Effector CD4-positive, alpha-beta T cell (primary cell): Measurements from ENCODE around the gene UCN2.
"Not testable (repeated sequence)": the region's sequence is repeated elsewhere in the genome, so short reads cannot be mapped to it uniquely, and the experiment has no call there.

Source experiments
- DNase-seq: peaks from one replicate; pipeline ENCODE4 v3.0.0-alpha.2; 2020

The UCN2 gene

DNA sequence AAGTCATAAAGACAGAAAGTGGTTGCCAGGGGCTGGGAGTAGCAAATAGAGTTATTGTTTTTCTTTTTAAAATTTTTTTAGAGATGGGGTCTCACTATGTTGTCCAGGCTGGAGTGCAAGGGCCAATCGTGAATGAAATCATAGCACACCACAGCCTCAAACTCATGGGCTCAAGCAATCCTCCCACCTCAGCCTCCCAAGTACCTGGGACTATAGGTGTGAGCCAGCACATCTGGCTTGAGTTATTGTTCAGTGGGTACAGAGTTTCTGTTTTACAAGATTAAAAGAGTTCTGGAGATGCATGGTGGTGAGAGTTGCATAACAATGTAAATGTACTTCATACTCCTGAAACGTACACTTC, 30.6 kb downstream of the UCN2 start:
- DNase-seq = no peak

DNA sequence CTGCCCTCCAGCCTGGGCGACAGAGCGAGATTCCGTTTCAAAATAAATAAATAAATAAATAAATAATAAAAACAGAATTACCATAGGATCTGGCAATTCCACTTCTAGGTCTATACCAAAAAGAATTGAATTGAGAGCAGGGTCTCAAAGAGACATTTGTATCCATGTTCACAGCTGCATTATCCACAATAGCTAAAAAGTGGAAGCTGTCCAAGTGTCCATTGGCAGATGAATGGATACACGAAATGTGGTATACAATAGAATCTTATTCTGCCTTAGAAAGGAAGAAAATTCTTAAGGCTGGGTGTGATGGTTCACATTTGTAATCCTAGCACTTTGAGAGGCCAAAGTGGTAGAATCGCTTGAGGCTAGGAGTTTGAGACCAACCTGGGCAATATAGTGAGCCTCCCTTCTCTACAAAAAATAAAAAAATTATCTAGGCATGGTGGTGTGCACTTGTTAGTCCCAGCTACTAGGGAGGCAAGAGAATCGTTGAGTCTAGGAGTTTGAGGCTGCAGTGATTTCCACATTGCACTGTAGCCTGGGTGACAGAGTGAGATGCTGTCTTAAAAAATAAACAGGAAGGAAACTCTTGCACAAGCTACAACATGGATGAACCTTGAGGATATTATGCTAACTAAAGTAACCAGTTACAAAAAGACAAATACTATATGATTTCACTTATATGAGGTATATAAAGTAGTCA, 31.2 kb downstream of the UCN2 start:
- DNase-seq = no peak

DNA sequence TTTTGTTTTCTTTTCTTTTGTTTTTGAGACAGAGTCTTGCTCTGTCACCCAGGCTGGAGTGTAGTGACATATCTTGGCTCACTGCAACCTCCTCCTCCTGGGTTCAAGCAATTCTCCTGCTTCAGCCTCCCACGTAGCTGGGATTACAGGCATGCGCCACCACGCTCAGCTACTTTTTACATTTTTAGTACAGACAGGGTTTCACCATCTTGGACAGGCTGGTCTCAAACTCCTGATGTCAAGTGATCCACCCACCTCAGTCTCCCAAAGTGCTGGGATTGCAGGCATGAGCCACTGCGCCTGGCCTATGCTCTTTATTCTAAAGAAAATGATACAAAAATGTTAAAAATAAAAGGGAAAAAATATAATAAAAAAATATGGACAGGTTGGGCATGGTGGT, 32.9 kb downstream of the UCN2 start:
- DNase-seq = not testable (repeated sequence)

- no peak for DNase-seq
These were observed 34.8 kb downstream of the UCN2 start for GRCh38 chr3:48528754-48529153.

DNA sequence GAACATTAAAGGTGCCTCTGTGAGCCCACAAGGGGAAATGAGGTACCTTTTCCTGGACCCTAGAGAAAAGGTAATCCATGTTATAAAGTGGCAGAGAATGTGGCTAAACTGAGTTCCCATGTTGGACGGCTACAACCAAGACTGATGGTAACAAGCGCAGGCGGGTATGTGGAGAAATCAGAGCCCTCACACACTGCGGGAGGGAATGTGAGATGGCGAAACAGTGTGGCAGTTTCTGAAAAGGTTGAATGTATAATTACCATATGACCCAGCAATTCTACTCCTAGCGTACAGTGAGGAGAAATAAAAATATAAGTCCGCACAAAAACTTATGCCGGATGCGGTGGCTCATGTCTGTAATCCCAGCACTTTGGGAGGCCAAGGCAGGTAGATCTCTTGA, 35.5 kb downstream of the UCN2 start:
- no peak for DNase-seq

DNA sequence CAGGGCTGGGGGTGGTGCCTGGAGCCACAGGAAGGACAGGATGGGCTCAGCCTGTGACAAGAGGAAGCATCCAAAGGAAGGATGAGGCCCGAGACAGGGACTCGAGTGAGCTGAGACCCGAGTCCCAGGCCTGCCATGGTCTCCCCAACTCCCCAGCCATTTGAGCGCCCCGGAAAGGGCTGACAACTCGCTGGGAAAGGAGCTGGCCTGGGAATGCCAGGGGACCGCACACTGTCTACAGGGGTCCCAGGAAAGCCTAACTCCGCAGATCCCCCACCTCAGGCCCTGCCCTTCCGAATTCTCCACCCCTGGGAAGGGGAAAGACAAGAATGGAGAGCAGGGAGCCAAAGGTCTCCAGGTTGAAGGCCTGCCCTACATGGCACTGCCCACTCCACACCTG, 38.6 kb downstream of the UCN2 start:
- no peak for DNase-seq

DNA sequence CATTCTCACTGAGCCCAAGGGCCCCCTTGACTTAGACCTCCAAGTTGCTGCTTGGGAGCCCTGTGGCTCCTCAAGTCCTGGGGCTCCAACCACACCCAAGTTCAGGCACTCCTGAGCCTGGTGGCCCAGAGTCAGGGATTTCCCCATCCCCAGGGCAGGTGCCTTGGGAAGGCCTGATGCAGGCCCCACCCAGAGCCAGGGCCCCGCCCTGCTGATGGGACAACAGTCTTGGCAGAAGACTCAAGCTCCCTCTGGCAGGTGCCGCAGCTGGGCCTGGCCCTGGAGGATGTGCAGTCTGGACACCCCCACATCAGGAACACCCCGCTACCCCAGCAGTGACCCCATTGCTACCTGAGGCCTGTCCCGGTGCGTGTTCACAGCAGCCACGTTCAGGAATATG, 41.9 kb downstream of the UCN2 start:
- no peak for DNase-seq

DNA sequence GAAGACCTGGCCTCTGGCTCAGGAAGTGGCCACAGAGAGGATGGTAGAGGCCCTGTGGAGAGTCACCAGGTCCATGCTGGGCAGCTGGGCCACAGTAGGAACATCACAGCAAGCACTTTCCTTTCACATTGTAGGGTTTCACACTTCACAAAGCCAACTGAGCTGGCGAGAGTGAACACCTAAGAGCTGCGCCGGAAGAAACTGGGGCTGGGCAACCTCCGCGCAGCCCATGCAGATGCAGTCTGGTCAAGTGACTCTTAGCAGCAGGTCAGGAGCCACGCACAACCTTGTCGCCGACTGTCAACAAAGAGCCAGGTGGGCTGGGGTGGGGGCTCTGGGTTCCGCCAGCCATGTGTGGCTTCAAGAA, 44.3 kb downstream of the UCN2 start:
- no peak for DNase-seq

- no peak for DNase-seq
These were observed 44.8 kb downstream of the UCN2 start for GRCh38 chr3:48518638-48519276.

DNA sequence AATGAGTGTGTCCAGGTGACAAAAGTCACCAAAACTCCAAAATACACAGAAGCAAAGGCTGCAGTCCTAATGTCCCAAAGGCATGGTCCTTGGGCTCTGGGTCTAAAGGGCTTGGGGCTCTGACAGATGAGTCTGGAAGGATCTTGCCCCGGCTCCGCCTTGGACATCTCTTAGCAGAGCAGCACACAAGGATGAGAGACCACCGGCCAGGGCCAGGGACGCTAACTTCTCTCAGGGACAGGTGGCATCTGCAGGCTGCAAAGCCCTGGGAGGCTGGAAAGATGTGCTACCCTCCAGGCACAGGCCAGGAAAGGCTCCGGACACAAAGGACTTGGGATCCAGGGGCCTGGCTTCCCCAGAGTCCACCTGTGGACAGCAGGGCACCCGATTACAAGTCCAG, 45.5 kb downstream of the UCN2 start:
- DNase-seq = no peak

DNA sequence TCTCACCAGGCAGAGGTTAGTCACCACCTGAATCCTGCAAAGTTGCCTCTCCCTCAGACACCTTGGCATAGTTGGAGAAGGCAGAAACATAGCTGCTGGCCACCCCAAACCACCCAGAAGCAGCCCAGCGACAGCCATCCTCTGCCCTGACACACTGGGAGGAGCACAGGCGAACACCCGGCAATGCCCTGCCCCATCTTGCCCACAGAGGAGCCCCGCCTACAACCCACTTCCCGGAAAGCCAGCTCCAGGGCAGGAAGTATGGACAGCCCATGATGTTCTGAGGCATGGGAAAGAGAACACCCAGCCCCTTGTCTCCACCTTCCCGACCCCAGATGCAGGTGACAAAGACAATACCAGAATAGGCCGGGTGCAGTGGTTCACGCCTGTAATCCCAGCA, 47.0 kb downstream of the UCN2 start:
- DNase-seq = no peak

DNA sequence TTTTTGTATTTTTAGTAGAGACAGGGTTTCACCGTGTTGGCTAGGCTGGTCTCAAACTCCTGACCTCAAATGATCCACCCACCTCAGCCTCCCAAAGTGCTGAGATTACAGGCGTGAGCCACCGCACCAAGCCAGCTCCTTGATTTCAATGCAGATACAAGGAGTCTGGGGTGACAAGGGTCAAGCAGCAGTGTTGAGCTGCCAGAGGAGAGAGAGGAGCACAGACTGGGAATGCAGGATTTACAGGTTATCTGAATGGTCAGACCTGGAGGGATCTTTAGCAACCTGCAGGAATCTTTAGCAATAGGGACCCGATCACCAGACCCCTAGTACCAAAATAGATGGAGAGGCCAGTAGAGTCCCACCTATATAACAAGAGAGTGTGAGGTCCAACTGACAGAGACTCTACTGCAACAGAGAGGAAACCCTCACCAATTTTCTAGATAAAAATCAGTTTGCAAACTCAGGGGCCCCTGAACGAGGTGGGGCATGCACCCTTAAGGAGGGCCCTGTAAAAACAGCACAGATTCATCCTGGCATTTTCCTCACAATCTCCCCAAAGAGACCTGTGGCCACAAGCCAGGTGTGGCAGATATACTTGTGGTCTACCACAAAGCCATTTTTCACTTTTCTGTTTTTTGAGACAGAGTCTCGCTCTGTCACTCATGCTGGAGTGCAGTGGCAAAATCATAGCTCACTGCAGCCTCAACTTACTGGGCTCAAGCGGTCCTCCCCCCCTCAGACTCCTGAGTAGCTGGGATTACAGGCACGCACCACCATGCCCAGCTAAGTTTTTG, 49.0 kb downstream of the UCN2 start:
- no peak for DNase-seq
